HG02678 (cell line): ENCODE results near the gene SOWAHA.

Source experiments
- ATAC-seq: cut with Tn5 transposase; IDR thresholded peaks from one replicate; pipeline ENCODE4 v1.9.1; 2021; ENCODE audit warnings: mild to moderate bottlenecking, moderate library complexity; ENCODE audit not compliant: unreplicated experiment

SOWAHA gene

DNA sequence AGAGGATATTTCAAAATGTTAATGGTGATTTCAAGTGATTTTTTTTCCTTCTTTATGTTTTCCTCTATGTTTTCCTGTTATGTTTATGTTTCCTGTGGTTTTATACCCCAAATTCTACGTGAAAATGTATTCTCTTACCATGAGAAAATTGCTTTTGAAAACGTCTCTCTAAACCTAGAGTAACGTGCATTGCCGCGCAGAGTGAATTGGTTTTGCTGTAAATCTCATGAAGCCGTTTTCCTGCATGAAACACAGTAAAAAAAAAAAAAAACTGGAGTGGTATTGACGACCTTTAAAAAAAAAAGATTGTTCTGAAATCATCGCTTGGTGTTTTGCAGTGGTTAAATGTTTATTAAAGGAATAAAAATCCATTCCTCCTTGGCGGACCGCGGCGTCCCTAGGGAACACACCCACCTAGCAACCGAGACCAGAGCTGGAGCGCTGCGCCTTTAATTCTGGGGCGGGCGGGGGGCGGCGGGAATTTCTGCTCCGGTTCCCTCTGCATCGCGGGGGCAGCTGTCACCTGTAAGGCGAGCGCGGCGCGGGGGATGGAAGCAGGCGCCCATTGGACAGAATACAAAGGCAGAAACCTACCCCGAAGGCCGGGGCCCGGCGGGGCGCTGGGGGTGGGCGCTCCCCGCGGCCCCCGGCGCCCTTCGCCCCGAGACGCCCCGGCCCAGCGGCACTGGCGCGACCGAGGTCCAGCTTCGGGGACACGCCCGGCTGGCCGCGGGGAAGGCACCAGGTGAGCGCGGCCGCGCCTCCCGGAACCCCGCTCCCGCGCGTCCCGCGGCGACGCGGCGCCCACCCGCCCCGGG lies at the start of gene SOWAHA:
SOWAHA (plus strand) TSS at position 522 of the 818 bp plus-strand sequence. CDS start 320 bp downstream, outside the sequence.
- ATAC-seq, result peak; percentile 27

DNA sequence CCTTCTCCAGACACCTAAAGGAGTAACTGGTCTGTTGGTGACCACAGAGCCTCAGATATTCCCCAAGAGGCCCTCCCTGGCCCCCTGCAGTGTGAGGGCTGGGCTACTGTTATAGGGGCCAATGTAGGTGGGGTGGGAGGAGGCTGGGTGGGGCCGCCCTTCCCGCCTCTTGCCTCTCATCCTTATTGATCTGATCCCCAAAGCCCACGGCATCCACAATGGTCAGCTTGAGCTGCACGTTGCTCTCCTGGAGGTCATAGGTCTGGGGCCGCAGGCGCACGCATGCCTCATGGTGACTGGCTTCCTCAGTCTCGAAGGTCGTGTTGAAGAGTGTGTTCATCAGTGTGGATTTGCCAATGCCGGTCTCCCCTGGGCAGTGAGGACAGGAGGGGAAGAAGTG lies 49.1 kb upstream of the SOWAHA start:
- ATAC-seq, result no peak

DNA sequence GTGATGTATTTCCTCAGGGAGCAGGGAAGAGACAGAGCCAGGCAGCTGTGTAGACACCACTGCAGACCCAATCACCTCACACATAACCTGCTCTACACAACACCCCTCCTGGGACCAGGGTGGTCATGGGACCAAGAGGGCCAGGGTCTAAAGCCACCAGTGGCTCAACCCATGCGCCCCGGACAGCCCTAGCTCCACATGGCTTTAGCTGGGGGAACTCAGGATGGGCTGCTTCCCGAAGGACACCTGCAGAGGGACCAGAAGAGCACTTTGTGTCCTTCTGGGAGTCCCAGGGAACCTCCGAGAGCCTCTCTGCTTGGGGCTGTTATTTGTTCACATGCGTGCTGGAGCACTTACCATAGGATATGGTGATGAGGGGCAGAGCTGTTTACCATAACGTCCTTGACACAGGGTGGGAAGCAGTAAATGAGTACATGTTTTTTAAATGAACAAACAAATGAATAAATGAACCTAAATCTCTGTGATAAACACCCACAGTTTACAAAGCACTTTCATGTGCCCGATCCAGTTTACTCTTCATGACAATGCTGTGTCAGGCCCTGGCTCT lies 48.3 kb upstream of the SOWAHA start:
- no peak for ATAC-seq

DNA sequence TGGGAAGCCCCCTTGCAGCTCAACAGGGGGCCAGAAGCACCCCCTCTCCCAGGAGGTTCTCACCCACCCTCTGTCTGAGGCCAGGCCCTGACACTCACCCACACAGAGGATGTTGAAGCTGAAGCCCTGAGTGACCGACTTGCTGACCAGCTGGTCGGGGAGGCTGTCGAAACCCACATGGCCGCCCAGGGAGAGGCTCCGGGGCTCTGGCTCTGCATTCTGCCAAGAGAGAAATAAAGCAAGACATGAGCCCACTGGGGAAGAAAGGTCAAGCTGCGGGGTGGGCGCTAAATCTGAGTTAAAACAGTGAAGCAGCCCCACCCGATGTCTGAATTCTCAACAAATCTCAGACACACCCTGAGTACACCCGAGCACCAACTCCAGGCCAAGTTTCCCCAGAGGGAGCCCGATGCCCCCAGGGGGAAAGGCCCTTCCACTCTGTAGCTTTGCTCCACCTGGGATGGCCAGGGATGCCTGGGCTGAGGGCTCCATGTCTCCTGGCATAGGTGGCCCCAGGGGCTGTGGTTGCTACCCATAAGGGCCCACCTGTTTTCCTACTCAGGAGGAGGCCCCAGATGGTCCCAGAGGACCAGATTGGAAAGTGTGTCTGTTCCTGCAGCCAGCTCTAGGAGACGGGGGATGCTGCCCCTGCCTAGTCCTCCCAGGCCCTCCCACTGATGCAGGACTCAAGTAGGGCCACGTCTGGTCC lies 47.6 kb upstream of the SOWAHA start:
- no peak for ATAC-seq

DNA sequence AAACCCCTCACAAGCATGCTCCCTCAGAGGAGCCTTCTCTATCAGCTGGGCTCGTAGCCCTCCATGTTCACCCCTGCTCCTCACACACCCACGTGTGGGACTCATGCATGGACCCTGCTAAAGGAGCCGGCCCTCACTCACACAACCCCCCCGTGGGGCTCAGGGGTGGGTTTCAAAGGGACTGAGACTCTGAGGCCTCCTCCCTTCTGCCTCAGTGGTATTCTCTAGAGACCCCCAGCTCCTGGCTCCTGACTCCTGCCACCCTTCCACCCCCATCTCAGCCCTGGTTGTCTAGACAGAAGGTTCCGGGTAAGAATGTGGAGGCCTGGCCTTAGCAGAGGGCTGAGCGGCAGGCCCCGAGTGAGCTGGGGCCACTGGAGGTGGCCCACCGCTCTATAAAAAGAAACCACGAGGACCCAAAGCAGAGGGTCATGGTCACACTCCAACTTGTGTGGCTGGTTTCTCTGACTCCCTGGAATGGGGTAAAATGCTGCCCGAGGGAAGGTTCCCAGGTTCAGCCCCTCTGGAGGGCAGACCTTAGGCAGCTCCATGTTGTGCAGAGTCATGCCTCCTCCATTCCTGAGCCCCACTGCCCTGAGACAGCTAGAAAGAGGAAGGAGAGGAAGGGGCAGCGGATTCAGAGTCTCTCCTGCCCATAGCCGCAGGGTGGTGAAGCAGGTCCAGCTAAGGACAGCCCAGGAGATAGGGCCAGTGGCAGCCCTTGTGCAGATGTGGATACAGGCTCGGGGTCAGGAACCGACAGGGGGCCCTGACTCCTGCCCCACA lies 46.9 kb upstream of the SOWAHA start:
- ATAC-seq, result no peak

DNA sequence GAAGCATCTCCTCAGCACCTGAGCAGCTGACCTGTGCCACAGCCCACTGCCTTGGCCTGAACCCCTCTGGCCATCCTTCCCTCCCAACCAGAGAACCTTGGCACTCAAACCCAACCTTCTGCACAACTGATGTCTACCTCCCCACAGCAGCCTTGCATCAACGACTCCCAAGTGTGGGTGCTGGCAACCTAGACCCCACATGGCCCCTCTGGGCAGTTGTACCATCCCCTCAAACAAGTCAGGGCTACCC lies 46.4 kb upstream of the SOWAHA start:
- no peak for ATAC-seq

DNA sequence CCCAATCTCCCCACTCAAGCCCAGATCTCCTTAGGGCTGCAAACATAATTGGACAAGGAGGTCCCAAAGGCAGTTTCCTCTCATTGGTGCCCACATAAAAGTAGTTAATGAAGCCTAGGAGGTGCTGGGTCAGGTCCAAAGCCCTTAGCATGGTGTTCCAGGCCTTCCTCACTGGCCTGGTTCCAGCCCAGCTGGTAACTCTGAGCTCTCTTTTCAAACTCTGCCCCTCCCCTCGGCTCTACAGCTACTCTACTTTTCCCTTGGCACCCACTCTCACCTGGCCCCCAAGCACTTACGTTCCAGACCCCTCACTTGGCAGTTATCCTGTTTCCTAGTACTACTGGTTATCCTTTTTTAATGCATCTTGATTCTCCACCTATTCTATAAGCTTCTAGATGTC lies 46.0 kb upstream of the SOWAHA start:
- no peak for ATAC-seq

DNA sequence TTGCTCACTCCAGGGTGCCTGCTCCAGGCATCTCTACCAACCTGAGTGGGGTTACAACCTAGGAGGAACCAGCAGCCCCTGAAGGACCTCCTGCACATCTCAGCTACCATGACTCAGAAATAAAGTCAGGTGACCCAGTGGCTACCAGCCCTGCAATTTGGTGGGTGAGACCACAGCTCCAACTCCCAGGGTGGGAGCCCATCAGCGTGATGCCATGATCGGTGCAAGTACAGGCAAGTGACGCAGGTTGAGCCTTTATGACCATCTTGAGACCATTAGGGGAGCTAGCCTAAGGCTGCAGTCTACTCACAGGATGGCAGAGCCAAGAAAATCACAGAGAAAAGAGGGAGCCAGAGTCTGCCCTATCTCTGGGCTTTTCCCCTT lies 44.6 kb upstream of the SOWAHA start:
- no peak for ATAC-seq

DNA sequence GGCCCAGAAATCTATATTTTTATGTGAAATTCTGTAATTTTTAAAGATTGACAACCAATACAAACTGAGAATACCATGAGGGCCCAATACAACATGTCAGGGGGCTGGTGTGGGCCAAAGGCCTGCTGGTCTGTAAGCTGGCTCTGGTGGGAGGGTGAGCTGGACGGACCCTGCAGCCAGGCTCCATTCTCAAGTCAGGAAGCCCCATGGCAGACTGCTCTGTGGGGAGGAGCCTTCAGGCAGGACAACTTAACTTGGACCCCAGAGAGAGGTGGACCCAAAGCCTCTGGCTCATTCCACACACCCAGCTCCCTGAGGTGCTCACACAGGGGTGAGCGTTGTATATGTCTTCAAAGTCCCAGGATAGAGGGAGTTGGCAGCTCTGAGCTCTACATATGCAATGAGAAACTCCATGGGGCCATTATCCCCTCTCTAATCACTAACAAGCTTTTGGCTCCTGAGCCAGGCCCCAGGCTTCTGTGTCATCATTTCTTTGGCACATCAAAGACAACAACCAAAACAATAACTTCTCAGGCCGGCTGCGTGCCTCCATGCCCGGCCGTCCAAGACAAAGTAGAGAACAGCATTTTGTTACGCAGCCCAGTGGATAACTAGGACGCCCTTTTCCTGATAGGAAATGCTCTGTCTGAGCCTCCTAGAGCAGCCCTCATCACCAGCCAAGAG lies 42.5 kb upstream of the SOWAHA start:
- no peak for ATAC-seq

DNA sequence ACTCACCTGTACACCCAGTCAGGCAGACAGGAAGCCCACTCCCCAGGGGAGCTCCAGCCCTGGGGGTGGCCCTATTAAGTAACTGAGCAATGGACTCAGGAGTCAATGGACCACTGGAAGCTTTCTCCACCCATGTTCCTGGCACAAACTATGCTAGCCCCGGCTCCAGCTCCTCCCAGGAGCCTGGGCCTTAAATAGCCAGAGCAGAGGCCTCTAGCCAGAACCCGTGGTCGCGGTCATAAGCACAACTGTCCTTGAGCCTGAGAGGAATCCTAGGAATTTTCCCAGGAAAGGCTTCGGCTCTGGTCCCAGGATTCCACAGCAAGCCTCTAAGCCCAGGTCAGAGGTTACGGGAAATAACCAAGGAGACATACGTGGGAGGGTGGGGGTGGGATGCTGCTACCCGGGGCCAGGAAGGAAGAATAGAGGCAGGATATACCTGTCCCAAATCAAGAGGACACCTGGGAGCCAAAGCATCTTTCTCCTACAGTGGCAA lies 41.6 kb upstream of the SOWAHA start:
- ATAC-seq, result no peak

DNA sequence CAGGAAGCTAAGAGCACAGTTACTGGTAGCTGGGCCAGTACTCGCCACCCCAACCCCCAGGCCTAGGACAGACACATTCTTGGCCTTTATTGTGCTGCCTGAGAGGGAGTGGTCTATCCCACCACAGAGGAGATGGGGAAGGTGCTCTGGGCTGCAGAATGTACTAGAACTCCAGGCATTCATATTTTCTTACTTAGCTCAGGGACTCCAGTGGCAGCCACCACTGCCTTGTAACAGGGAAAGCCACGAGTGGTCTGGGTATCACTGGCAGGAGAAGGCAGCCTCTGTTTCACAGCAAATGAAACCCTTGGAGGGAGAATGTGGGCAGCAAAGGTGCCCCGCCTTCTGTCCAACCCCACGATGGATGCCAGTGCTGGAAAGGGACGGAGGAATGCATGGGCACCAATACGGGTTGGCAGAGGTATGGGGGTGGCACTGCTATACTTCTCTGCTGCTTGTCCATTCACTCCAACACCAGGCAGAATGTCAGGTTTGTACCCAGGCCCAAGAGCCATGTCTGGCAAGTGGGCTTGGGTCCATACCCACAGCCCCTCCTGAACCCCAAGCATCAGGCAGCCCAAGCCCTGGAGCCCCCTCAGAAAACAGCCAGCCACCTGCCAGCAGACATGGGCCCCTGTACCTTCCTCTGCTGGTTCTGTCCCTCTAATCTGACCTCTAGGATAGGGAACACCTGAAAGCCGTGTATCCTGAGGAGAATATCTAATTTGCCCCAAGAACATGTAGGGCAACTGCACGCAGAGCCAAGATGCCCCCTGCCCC lies 40.6 kb upstream of the SOWAHA start:
- ATAC-seq, result no peak

DNA sequence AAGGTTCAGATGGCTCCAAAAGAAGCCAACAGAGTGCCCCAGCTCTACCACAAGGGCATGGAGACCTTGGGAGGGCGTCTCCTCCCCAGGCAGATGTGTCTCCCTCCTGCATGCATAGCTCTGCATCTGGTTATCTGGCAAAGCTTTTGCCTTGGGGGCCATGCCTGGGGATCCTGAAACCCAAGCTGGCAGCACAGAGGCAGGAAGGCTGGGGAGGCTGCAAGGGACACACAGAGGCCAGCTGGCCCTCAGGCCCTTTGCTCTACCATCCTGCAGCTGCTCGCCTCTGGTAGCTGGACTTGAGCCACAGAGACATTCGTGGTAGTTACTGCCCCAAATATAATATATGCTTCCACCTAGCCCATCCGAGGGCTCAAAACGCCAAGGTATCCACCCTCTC lies 40.0 kb upstream of the SOWAHA start:
- ATAC-seq, result no peak

DNA sequence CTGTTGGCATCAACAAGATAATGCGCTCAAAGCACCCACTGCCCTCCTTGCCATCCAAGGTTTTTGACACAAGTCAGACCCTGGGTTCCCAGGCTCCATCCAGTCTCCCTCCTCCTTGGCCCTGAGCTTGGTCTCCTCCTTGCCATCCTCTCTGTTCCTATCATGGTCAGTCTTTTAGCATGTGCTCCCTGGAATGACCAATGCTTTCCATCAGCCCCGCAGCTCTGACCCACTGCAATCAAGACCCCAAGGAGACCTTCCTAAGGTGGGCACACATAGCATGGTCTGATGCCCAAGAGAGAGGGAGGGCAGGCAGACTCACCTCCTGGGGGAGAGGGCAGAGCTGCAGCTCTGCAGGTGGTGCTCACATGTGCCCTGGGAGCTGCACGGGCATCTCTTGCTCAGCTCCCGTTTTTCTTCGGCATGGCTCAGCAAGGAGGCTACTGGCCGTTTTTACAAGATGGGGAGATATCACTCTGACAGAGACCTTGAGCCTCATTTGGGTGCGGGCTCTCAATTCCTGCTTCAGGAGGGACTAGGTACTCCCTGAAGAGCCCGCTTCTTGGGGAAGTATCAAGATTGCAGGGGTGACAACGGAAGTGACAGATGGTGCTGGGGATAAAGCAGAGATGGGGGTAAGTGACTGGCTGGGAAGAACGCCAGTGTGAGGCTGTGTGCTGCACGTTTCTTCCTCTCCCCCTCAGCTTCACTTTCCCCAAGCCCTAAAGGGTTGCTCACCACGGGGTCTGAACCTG lies 39.3 kb upstream of the SOWAHA start:
- ATAC-seq, result no peak

DNA sequence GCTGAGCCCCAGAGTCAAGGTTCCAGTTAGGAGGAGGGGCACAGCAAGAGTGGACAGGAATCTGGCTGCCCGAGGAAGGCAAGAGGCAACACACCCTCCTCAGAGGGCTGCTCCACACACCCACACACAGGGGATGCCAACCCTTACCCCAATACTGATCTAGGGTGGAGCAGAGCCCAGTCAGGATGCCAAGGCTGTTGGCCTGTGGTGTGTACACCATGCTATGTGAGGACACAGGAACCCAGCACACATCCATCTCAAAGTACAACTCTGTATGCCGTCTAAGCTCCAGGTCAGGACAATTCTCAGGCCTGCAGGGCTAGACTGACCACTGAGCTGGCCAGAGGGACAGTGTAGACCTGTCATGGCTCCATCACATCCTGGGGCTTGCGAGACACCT lies 38.7 kb upstream of the SOWAHA start:
- no peak for ATAC-seq

DNA sequence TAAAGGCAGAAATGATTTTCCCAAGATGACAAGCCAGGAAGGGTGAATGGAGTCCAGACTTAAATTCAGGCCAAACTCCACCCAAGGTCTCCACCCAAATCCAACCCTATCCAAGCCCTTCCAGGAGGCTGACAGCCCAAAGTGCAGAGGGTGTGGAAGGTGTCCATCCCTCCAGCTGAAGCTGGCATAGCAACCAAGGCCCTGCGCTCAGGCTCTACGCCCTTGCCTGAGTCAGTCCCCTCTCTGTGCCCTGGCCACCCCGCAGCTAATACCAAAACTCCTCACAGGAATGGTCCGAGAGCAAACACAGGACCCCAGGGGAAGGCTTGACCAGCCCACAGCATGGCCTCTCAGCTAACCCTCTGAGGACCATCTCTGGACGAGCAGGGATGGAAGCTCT lies 38.2 kb upstream of the SOWAHA start:
- ATAC-seq, result no peak

DNA sequence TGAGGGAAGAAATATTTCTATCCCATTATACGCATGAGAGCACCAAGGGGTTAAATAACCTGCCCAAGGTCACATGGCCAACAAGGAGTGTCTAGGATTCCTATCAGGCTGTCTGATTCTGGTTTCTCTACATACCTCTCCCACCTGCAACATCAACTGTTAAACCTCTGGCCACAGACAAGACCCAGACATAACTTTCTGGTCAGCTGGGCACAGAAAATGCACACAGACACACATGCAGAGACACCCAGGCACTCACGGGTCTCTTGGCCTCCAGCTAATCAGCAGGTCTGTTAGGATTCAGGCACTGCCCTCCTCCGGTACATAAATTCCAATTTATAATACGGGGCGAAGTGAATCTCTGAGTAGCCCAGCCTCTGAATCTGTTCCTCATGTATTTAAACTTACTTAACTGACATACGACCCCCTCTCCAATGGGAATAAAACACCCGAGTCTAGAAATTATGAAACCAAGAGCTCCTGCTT lies 37.6 kb upstream of the SOWAHA start:
- ATAC-seq, result no peak

DNA sequence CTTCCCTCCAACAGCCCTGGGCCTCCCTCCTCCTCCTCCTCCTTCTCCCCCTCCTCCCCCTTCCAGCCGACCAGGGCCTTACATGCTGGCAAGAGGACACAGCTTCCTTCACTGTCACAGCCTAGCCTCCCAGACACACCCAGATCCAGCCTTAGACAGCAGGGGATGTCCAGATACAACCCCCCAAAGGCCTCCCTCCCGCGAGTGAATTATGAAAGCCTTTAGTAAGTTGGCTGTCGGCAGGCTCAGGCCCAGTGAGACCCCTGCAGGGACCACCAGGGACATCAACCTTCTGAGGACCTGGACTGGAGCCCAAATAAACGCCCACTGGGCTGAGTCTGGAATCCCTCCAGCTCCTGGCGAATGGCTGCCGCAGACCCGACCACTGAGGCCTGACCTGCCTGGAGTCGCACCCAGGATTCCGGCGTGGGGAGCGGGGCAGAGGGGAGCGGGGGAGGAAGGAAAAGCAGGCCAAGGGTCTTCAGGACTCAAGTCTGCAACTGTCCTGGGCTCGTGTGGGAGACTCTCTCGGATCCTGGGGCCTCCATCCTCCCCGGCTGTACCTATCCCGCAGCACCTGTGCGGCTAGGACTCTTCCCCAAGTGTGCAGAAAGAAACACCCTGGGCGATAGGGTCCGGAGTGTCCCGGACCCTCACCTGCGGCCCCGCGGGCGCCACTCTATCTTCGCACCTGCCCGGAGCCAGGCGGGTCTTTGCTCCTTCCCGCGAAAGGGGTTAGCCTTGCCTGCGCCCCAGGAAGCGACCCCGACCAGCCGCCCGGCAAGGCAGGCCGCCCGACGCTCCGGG lies 36.8 kb upstream of the SOWAHA start:
- peak; percentile 11 for ATAC-seq

DNA sequence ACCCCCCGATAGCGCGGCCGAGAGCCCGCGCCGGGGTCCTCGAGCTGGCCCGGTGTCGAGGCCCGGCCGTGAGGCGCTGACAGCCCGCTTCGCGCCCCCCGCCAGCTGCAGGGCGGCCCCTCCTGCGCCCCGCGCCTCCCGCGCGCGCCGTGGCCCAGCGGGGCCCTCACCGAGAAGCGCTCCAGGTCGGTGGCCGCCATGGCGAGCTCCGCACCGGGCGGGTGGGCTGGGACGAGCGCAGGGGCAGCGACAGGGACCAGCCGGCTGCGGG lies 36.2 kb upstream of the SOWAHA start:
- no peak for ATAC-seq
